ENCODE measurements around the gene UFD1. TPM values are rescaled to one million over a fixed set of nuclear protein-coding genes. Genes with fewer than 3 reads are reported as not detected.
"Not testable (repeated sequence)": the region's sequence is repeated elsewhere in the genome, so short reads cannot be mapped to it uniquely, and the experiment has no call there.

The UFD1 gene
- total RNA-seq, 1 donor from 2014 or later, result 55.4 TPM

DNA sequence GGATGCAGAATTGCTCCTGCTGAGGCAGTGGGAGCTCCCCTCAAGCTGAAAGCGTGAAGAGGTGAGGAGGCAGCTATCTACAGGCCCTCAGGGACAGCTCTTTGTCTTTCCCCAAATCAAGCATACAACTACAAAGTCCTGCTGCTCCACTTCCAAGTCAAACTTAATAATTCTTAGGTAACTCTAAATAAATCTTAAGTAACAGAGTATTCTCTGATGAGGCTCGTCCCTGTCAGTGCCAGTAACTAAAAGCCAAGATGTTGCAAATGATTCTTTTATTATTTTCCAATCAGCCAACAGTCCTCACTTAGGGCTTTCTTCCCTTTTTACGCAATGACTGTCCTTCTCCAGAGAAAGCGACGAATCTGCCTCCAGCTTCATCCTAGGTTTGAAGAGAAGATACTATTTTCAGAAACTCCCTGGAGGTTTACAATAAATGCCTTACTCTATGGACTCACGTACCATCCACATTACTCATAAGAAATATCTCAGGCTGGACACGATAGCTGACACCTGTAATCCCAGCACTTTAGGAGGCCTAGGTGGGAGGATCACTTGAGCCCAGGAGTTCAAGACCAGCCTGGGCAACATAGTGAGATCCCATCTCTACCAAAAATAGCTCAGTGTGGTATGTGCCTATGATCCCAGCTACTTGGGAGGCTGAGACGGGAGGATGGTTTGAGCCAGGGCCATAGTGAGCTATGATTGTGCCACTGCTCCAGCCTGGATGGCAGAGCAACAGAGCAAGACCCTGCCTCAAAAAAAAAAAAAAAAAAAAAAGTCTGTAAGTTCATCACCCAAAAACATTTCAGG lies 28.4 kb downstream of the UFD1 start:
- no peak for DNase-seq (ENCODE audit: low spot score)

GRCh38 chr22:19449422-19449767 lies 29.6 kb downstream of the UFD1 start:
- DNase-seq (ENCODE audit: low spot score), result no peak

DNA sequence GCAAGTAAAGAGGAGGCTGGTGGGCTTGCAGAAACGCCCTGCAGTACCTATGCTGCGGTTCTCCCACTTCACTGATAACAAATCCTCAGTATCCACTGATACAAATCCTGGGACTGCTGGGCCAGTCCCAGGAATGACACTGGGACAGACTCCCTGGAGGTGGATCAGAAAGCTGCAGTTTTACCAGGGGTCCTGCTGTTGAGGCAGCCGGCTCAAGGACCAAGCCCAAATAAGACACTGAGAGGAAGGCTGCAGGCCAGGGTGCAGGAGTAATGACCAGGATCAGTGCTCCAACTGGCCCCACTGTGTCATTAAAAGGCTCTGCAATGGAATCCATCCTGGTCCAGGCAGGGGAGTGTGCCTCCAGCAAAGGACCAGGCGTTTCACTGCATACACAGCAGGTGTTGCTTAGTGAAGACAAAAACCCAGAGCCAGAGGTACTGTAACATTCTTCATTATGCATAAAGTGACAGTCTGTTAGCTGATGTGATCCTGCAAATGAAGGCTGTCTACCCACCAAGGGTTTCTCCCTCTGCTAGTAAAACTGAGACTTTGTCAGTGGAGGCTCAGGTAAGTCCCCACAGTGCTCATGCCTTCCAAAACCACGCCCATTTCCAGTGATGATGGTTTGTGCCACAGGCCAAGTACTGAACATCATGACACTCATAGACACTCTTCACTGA lies 30.1 kb downstream of the UFD1 start:
- DNase-seq (ENCODE audit: low spot score), result no peak

DNA sequence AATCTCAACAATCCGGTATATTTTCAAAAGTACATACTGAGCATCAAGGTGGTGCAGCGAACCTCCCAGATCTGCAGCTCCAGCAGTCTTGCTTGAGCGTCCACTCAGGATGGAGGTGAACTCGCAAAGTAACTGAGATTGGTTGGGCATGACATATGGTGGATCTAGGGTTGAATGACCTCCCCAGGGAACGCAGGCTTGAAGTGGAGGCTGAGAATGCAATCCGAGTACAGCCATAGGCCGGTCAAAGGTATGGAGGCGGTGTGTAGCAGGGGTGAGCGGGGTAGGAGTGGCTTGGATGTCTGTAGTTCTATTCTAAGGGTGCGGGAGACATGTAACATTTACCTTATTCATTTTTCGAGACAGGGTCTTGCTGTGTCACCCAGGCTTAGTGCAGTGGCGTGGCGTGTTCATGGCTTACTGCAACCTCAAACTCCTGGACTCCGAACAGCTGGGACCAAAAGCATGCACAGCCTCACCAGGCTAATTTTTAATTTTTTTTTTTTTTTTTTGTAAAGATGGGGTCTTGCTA lies 30.9 kb downstream of the UFD1 start:
- DNase-seq (ENCODE audit: low spot score), result no peak

DNA sequence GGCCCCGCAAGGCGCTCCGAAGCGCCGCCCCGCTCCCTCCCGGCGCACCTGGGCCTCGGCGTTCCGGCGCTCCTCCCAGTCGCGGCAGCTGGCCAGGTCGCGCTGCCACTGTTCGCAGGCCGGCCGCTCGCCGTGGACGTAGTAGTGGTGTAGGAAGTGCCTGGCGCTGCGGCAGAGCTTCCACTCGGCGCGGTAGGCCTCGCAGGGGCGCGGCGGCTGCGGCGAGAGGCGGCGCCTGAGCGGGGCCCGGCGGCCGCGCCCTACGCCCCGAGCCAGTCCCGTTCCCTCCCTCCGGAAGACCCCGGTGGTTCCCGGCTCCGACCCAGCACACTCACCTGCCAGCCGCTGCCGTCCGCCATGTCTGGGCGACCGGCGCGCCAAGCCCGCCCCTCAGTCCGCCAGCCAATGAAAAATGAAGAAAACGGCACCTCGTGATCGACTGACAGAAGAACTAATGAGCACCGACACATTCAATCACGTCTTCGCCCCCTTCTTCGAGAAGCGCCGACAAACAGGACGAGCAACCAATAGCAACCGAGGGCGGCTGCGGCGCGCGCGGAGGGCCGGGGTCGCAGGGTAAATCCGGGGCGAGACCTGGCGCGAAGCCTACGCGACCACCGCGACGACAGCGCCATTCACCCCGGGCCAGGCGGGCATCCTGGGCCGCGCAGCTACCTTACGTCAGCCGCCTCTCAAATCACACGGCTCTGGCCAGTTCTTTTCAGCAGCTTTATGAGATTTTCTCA lies 31.5 kb downstream of the UFD1 start, which contains the start of gene C22orf39:
TSS of gene C22orf39 (minus strand) at position 382 of the 746 bp plus-strand sequence. CDS start at position 359, 23 bp downstream.
- DNase-seq (ENCODE audit: low spot score), result peak; percentile 93

GRCh38 chr22:19446603-19447329 lies 32.2 kb downstream of the UFD1 start:
- no peak for DNase-seq (ENCODE audit: low spot score)

DNA sequence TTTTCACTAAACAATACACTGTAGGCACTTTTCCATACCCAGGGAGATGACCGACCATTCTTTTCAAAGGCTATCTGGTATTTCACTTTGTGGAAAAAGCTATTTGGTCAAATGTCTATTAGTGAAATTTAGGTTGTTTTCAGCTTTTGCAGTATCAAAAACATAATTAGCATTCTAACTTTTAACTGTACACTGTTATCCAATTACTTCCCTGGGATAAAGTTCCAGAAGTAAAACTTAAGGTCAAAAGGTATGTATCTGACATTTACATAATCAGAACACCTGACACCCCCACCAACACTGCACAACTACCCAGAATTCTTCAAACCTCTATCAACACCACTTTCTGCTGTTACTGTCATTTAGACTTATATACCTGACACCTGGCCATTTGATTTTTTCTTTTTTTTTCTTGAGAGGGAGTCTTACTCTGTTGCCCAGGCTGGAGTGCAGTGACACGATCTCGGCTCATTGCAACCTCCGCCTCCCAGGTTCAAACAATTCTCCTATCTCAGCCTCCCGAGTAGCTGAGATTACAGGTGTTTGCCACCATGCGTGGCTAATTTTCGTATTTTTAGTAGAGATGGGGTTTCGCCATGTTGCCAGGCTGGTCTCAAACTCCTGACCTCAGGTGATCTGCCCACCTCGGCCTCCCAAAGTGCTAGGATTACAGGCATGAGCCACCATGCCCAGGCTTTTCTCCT lies 33.6 kb downstream of the UFD1 start:
- DNase-seq (ENCODE audit: low spot score), result not testable (repeated sequence)

GRCh38 chr22:19443544-19444211 lies 35.3 kb downstream of the UFD1 start:
- DNase-seq (ENCODE audit: low spot score), result no peak

DNA sequence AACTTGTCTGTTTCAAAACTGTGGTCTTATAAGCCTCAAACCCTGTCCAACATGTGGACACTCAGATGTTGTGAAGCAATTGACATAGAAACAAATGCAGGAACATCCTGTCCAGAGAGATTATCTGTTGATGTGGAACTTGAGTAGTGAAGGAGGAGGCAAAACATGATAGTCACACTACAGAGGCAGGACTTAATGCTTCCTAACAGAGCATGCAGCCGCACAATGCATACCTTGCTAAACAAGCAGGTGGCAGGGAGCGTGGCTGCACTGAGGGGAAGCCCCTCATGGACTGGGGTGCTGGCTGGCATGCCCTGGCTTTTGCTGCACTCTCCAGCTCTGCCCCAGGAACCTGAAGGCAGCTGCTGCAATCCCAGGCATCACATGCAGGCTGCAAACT lies 36.8 kb downstream of the UFD1 start:
- no peak for DNase-seq (ENCODE audit: low spot score)

DNA sequence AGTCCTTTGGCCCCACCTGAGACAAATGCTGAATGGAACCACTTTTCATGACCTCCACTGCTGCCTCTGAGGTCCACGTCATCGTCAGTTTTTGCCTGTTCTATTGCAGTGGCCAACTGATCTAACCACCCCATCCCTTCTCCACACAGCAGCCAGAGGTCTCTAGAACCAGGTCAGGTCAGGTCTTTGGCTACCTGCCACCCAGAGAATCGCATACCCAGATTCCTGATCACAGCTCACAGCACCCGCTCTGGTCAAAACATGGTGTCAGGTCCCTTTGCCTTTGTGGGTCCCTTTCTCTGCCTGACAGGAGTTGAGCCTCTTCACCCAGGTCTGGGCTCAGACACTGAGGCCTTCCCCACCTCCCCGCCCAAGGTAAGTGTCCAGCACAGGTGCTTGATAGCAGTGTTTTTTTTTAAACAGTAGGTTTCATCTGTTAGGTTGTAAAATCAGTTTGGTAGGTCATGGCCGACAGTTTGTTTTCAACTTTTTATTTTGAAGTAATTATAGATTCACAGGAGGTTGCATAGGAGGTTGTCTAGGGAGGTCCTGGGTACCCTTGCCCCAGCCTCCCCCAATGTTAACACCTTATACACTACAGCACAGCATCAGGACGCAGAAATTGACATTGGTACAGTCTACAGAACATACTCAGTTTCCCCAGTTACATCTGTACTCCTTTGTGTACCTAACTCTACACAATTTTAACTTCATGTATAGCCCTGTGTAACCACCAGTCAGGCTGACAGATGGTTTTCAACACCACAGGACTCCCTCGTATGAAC lies 38.4 kb downstream of the UFD1 start:
- no peak for DNase-seq (ENCODE audit: low spot score)

DNA sequence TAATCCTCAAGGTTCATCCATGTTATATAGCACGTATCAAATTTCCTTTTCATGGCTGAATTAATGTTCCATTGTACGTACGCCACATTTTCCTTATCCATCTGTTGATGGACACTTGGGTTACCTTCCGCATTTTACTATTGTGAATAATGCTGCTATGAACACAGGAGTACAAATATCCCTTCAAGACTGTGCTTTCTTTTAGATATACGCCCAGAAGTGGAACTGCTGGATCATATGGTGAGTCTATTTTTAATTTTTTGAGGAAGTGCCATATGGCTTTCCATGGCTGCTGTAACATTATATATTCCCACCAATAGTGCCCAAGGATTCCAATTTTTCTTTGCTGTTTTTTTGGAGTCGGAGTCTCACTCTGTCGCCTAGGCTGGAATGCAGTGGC lies 40.7 kb downstream of the UFD1 start:
- no peak for DNase-seq (ENCODE audit: low spot score)

DNA sequence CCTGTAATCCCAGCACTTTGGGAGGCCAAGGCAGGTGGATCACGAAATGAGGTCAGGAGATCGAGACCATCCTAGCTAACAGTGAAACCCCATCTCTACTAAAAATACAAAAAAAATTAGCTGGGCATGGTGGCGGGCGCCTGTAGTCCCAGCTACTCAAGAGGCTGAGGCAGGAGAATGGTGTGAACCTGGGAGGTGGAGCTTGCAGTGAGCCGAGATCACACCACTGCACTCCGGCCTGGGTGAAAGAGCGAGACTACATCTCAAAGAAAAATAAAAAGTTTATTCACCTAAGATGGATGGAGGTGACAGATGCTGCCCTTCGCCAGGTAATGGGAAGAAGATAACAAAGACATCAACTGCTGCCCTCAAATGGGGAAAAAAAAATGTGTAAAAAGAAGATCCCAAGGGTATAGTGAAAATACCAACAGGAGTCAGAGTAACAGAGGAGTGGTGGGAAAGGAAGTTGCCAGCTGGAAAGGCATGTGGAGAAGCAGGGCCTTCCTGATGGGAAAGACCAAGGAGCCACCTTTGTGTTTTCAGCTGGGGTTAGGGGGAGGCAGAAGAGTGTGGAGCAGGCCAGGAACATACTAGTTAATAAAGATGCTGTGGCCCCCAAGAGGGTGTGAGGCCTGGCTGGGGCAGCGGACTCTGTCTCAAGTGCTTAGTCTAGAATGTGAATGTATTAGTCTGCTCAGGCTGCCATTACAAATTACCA lies 42.4 kb downstream of the UFD1 start:
- DNase-seq (ENCODE audit: low spot score), result not testable (repeated sequence)

DNA sequence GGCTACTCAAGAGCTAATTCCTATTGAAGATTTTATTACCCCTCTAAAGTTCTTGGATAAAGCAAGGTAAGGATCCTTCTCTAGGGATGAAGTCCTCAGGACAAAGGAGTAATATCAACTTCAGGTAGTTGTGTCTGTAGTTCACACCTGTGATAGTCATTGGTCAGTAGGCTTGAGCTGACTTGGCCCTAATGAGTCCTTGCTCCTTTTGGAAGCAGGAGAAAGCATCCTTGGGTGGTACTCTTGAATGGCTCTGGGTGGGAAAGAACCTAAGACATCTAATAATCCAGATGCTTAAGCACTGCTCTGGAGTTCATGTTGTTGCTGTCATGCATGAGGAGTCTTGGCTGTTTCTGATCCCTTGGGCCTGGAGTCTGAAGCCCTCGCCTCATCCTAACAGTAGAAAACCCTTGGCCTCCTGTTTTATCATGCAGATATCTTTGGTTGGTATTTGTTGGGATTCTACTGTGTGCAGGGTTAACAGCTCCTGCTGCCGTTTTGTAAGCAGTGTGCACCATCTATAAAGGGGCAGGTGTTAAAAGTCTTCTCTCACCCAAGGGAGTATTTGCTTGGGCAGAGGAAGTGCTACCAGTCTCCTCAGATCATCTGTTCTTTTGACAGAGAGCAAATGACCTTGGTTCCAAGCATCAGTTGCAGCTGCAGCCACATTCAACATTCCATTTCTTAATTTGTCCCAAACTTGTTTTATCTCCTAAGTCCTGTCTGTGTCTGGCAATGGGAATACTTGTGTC lies 44.0 kb downstream of the UFD1 start:
- no peak for DNase-seq (ENCODE audit: low spot score)

DNA sequence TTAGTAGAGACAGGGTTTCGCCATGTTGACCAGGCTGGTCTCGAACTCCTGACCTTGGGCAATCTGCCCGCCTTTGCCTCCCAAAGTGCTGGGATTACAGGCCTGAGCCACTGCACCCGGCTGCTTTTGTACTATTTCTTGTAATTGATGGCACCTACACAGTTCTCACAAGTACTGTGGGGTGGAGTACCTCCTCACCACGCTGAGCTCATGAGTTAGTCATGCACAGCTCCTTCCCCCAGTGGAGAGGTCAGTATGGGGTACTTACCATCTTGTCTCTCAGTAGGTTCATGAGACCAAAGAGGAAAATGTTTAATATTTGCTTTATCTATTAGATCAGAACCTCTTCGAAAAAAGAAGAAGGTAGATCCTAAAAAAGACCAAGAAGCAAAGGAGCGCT lies 44.6 kb downstream of the UFD1 start:
- DNase-seq (ENCODE audit: low spot score), result no peak

DNA sequence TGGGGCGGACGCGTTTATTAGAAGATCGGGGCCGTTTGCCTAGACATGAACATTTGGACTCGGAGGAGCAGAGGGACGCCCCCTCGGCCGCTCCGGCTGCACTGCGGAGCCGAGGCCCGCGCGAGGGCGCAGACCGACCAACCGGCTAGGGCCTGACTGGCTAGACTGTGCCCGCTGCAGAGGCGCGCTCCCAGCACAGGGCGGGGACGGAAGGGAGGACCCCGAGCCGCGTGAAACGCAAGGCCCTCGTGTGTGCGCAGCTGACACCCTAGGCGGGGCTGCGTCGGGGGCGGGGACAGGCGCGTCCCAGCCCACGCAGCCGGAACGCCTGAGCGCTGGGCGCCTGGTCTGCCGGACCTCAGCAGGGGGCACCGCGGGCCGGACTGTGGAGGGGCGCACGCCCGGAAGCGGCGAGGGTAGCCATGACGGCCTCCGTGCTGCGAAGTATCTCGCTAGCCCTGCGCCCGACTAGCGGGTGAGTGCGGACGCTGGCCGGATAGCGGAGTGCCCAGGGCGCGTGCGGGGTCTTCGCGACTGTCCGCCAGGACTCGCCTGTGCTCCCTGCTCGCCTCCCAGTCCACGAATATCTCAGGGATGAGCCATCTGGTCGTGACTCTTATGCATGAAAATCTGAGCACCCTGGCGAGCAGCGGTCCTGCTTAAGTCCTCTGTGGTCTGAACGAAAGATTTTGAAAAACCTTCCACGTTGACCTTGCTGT lies 46.7 kb downstream of the UFD1 start, which contains the start of gene MRPL40:
TSS of gene MRPL40 (plus strand) at position 413 of the 719 bp plus-strand sequence. CDS start at position 423, 10 bp downstream.
- DNase-seq (ENCODE audit: low spot score), result peak; percentile 98

DNA sequence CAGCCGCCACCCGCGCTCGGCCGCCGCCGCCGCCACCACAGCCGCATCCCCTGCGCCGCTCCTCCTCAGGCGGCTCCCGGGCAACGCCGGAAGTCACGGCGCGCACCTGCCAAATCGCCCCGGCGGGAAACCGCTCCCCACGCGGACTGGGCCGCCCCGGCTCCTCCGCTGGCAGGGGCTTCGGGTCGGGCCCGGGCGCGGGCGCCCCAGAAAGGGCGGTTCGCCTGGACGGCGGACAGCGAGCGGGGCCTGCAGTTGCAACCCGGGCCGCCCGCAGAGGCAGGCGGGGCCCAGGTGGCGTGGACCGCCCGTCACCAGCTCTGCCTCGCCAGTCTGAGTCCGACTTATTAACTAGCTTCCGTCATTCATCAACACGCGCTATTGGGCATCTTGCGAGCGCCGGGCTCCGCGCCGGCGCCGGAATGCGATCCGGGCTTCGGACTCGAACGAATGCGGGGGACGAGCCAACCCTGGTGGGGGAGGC lies 47.3 kb downstream of the UFD1 start, which contains the start of gene HIRA:
TSS of gene HIRA (minus strand) at position 85 of the 484 bp plus-strand sequence. CDS start 257 bp downstream, outside the sequence.
- peak; percentile 96 for DNase-seq (ENCODE audit: low spot score)
